ENCODE results near the gene RIT1. TPM values are rescaled to one million over a fixed set of nuclear protein-coding genes. Genes with fewer than 3 reads are reported as not detected.

Gene RIT1
- total RNA-seq, 2 experiments from 2014 or later: 15.9 to 21.0 TPM

DNA sequence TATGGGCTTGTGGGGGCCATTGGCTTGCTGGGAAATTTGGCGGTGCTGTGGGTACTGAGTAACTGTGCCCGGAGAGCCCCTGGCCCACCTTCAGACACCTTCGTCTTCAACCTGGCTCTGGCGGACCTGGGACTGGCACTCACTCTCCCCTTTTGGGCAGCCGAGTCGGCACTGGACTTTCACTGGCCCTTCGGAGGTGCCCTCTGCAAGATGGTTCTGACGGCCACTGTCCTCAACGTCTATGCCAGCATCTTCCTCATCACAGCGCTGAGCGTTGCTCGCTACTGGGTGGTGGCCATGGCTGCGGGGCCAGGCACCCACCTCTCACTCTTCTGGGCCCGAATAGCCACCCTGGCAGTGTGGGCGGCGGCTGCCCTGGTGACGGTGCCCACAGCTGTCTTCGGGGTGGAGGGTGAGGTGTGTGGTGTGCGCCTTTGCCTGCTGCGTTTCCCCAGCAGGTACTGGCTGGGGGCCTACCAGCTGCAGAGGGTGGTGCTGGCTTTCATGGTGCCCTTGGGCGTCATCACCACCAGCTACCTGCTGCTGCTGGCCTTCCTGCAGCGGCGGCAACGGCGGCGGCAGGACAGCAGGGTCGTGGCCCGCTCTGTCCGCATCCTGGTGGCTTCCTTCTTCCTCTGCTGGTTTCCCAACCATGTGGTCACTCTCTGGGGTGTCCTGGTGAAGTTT, 30.8 kb upstream of the RIT1 start:
- ChIA-PET POLR2A (no interaction called here), CTCF (ENCODE audit: unreplicated experiment) (interaction anchor here (0.6 kb wide), 2 partner anchors 36 to 236 kb away, joined by 3 to 4 read pairs; partner anchors contain the start of gene ARHGEF2)
- Histone ChIP-seq H3K4me2 (ENCODE audit: low read length) (peak overlapping the region; percentile 60), H3K27ac (ENCODE audit: low read depth, low read length, poor library complexity, severe bottlenecking) (peak overlapping the region; percentile 75), H3K79me2 (ENCODE audit: insufficient read depth, low read depth, low read length) (no peaks in the 10 kb centered on the region), H3K9me3 (ENCODE audit: low read length) (no peaks in the 10 kb centered on the region), H3K4me3 (ENCODE audit: low read depth, low read length, poor library complexity, severe bottlenecking) (no peak overlapping the region), H2AFZ (ENCODE audit: low read length) (no peak overlapping the region), H3K36me3 (ENCODE audit: insufficient read depth, low read length) (peaks cover 6% of the 10 kb centered on the region), H3K9me2 (ENCODE audit: insufficient read depth, low read length) (no peaks in the 10 kb centered on the region), H4K20me1 (ENCODE audit: insufficient read depth, low read length) (no peaks in the 10 kb centered on the region), H3K4me1 (ENCODE audit: insufficient read depth, low read length, poor library complexity, severe bottlenecking) (peaks cover 83% of the 10 kb centered on the region)
- DNase-seq (ENCODE audit: low spot score): no peak
- no TSS peak for BruUV-seq (replicated peaks)
- intact Hi-C loops (cut with micrococcal nuclease; ENCODE audit: unreplicated experiment): no loop called here
- TF ChIP-seq EZH2phosphoT487 (IDR thresholded peaks at IDR 0.05; ENCODE audit: borderline replicate concordance, low read depth, low read length): no peak
- TF ChIP-seq, protein P1, sequence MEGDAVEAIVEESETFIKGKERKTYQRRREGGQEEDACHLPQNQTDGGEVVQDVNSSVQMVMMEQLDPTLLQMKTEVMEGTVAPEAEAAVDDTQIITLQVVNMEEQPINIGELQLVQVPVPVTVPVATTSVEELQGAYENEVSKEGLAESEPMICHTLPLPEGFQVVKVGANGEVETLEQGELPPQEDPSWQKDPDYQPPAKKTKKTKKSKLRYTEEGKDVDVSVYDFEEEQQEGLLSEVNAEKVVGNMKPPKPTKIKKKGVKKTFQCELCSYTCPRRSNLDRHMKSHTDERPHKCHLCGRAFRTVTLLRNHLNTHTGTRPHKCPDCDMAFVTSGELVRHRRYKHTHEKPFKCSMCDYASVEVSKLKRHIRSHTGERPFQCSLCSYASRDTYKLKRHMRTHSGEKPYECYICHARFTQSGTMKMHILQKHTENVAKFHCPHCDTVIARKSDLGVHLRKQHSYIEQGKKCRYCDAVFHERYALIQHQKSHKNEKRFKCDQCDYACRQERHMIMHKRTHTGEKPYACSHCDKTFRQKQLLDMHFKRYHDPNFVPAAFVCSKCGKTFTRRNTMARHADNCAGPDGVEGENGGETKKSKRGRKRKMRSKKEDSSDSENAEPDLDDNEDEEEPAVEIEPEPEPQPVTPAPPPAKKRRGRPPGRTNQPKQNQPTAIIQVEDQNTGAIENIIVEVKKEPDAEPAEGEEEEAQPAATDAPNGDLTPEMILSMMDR (conservative IDR thresholded peaks at IDR 0.05; ENCODE audit: low read length): no peak

DNA sequence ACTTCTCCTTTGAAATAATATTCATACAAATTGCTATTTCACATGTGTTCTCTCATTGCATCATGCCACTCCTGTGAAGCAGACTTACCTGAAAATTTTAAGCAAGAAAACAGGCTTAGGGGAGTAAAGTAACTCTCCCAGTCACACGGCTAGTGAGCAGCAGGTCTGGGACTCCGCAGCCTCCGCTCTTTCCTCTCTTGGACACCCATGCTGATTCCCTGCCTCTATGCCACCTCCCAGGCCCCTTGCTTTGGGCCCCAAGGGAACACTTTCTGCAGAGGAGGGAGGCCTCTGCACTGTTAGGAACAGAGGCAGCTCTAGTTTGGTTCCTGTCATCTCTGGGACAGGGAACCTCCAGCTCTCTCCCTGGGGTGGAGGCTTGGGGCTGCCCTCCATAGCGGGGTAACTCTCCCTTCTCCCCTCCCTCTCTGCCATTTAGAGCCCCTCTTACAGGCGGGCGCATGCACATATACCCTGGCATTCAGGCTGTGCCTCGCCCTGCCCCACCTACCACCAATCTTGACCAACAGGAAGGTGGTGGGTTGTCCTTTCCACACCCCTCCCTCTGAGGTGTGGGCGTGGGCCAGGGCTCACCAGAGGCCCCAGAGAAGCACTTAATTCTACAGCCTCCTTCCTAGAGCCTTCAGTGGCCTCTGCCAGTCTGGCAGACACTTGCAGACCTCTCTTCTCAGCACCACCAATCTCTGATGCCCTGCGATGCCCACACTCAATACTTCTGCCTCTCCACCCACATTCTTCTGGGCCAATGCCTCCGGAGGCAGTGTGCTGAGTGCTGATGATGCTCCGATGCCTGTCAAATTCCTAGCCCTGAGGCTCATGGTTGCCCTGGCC, 30.1 kb upstream of the RIT1 start, which contains the start of gene RXFP4:
TSS of gene RXFP4 (plus strand) at position 646 of the 852 bp plus-strand sequence. CDS start at position 718, 72 bp downstream.
- H3K4me2 ChIP-seq (ENCODE audit: low read length): peak within 1 kb of the TSS; percentile 60
- H3K4me3 ChIP-seq (ENCODE audit: low read depth, low read length, poor library complexity, severe bottlenecking): peak within 1 kb of the TSS; percentile 11
- peaks cover 76% of the 10 kb centered on the region for H3K4me1 ChIP-seq (ENCODE audit: insufficient read depth, low read length, poor library complexity, severe bottlenecking)
- H3K27ac ChIP-seq (ENCODE audit: low read depth, low read length, poor library complexity, severe bottlenecking): peak within 1 kb of the TSS; percentile 75
- no TSS peak for BruUV-seq (replicated peaks)
- no peaks in the 10 kb centered on the region for H4K20me1 ChIP-seq (ENCODE audit: insufficient read depth, low read length)
- H3K79me2 ChIP-seq (ENCODE audit: insufficient read depth, low read depth, low read length): no peaks in the 10 kb centered on the region
- DNase-seq (ENCODE audit: low spot score): peak; percentile 52
- TF ChIP-seq EZH2phosphoT487 (IDR thresholded peaks at IDR 0.05; ENCODE audit: borderline replicate concordance, low read depth, low read length): no peak
- TF ChIP-seq, protein P1 (conservative IDR thresholded peaks at IDR 0.05; ENCODE audit: low read length): no peak
- no peaks in the 10 kb centered on the region; the same call in 1 of the 2 replicates for H3K36me3 ChIP-seq (ENCODE audit: insufficient read depth, low read length)
- intact Hi-C loops (cut with micrococcal nuclease; ENCODE audit: unreplicated experiment): no loop called here
- CTCF ChIA-PET (ENCODE audit: unreplicated experiment): no interaction called here
- POLR2A ChIA-PET: interaction anchor here (0.7 to 1.4 kb wide), 5 partner anchors 32 to 48 kb away, joined by 3 to 4 read pairs (median 4); no protein-coding TSS in a partner anchor
- H3K9me3 ChIP-seq (ENCODE audit: low read length): no peaks in the 10 kb centered on the region
- peak within 1 kb of the TSS; percentile 34; the same call in 1 of the 2 replicates for H2AFZ ChIP-seq (ENCODE audit: low read length)
- H3K9me2 ChIP-seq (ENCODE audit: insufficient read depth, low read length): no peaks in the 10 kb centered on the region

All from OCI-LY7 (cell line).